ENCODE data around the gene PLD1. TPM values are rescaled to one million over a fixed set of nuclear protein-coding genes. Genes with fewer than 3 reads are reported as not detected.
"Not testable (repeated sequence)": the region's sequence is repeated elsewhere in the genome, so short reads cannot be mapped to it uniquely, and the experiment has no call there.

The PLD1 gene
- total RNA-seq (10 to 100 TPM in 4 of 5 donors, 1 to 10 TPM in 1; 7.6 to 43.0 (median 25.1) TPM), polyA plus RNA-seq (1 to 10 TPM; 3.4 to 9.5 (median 8.6) TPM)
- long read RNA-seq, donor 1 = 0 reads
- long read RNA-seq, donor 2, full-length matches to known transcripts = 1 of 1 reads
- long read RNA-seq, donor 2, partial matches to known transcripts = 0 of 1 reads
- long read RNA-seq, donor 2, other reads (novel, unspliced or antisense) = 0 of 1 reads
- long read RNA-seq, donor 3 = 0 reads
- long read RNA-seq, donor 4 = 0 reads
- long read RNA-seq, donor 5 = 0 reads
- long read RNA-seq, donor 6 = 0 reads
- long read RNA-seq, donor 7 = 0 reads
- long read RNA-seq, donor 8, full-length matches to known transcripts = 1 of 1 reads
- long read RNA-seq, donor 8, partial matches to known transcripts = 0 of 1 reads
- long read RNA-seq, donor 8, other reads (novel, unspliced or antisense) = 0 of 1 reads
- long read RNA-seq, donor 9 = 0 reads
- long read RNA-seq, donor 10 = 0 reads

- Histone ChIP-seq H3K4me1 (peaks cover 30 to 53% (median 41%) of the 10 kb centered on the region in 4 donors), H3K4me3 (peak within 1 kb of the TSS; percentile 67 to 81 (median 70)), H3K27ac (peak within 1 kb of the TSS; percentile 92 to 99 (median 92)), H3K9me3 (no peaks in the 10 kb centered on the region), H3K36me3 (no peaks in the 10 kb centered on the region), H3K27me3 (no peaks in the 10 kb centered on the region)
- 0 to 2% (median 1%) methylated on average over 27 to 78 of the region's 78 CpGs for WGBS, 5 donors
- peak; percentile 89 to 96 for DNase-seq
- TF ChIP-seq EP300 (IDR thresholded peaks at IDR 0.05) (peak; percentile 9), POLR2A (IDR thresholded peaks at IDR 0.05) (peak in 1 of 4 donors; percentile 7), CTCF (IDR thresholded peaks at IDR 0.05) (no peak), POLR2AphosphoS5 (IDR thresholded peaks at IDR 0.05) (peak in 2 of 3 donors; percentile 58 to 82)
- intact Hi-C loops (cut with DNase I; ENCODE audit: low total_unique reads) = no loop called here
These were observed at the start of gene PLD1 for GRCh38 chr3:171809861-171810628. Gene PLD1, minus strand, starts transcription at chr3:171810483. Its CDS starts 72,432 bp downstream, at chr3:171738051.

GRCh38 chr3:171858770-171859169, 48.5 kb upstream of the PLD1 start:
- H3K36me3 ChIP-seq; H3K27ac ChIP-seq; intact Hi-C loops (cut with DNase I; ENCODE audit: low total_unique reads); H3K9me3 ChIP-seq; H3K27me3 ChIP-seq; H3K4me3 ChIP-seq; DNase-seq: not testable (repeated sequence)
- 95 to 100% (median 96%) methylated on average over 4 of the region's 4 CpGs for WGBS, 5 donors
- peaks cover 0 to 11% (median 8%) of the 10 kb centered on the region in 4 donors for H3K4me1 ChIP-seq

- WGBS, 5 donors = 85 to 92% (median 87%) methylated on average over 2 of the region's 2 CpGs
- H3K27me3 ChIP-seq = no peaks in the 10 kb centered on the region
- TF ChIP-seq EP300 (IDR thresholded peaks at IDR 0.05) (no peak), CTCF (IDR thresholded peaks at IDR 0.05) (no peak), POLR2AphosphoS5 (IDR thresholded peaks at IDR 0.05) (no peak), POLR2A (IDR thresholded peaks at IDR 0.05) (no peak)
- H3K4me1 ChIP-seq = peaks cover 0 to 9% (median 0%) of the 10 kb centered on the region in 4 donors
- no peak overlapping the region for H3K4me3 ChIP-seq
- no peak for DNase-seq
- intact Hi-C loops (cut with DNase I; ENCODE audit: low total_unique reads) = no loop called here
- H3K27ac ChIP-seq = no peak overlapping the region
- peaks cover 0 to 12% (median 5%) of the 10 kb centered on the region in 4 donors for H3K9me3 ChIP-seq
- no peaks in the 10 kb centered on the region for H3K36me3 ChIP-seq
These were observed 44.5 kb upstream of the PLD1 start for GRCh38 chr3:171854649-171855305.

- Histone ChIP-seq H3K4me1 (peaks cover 0 to 9% (median 0%) of the 10 kb centered on the region in 4 donors), H3K36me3 (no peaks in the 10 kb centered on the region), H3K27me3 (no peaks in the 10 kb centered on the region), H3K4me3 (no peak overlapping the region), H3K27ac (no peak overlapping the region), H3K9me3 (peaks cover 0 to 12% (median 5%) of the 10 kb centered on the region in 4 donors)
- intact Hi-C loops (cut with DNase I; ENCODE audit: low total_unique reads) = no loop called here
- 52 to 69% (median 55%) methylated on average over 5 of the region's 5 CpGs for WGBS, 5 donors
- TF ChIP-seq POLR2AphosphoS5 (IDR thresholded peaks at IDR 0.05) = no peak
- TF ChIP-seq CTCF (IDR thresholded peaks at IDR 0.05) = no peak
- no peak for TF ChIP-seq POLR2A (IDR thresholded peaks at IDR 0.05)
- no peak for TF ChIP-seq EP300 (IDR thresholded peaks at IDR 0.05)
- DNase-seq = no peak
These were observed 41.4 kb upstream of the PLD1 start for GRCh38 chr3:171851660-171852058.
